ENCODE data around the gene RRP1.
A peak's percentile ranks its signal among the peaks of the same experiment; 100 is the strongest.

The RRP1 gene

GRCh38 chr21:43800124-43800523 lies 10.7 kb downstream of the RRP1 start:
- Histone ChIP-seq H3K27me3 (ENCODE audit: control insufficient read depth, insufficient read depth, low read length) (no peaks in the 10 kb centered on the region), H3K4me3 (ENCODE audit: low read depth, low read length) (no peak overlapping the region), H3K36me3 (ENCODE audit: control insufficient read depth, insufficient read depth, low read length) (peaks cover 91% of the 10 kb centered on the region), H3K4me1 (ENCODE audit: control insufficient read depth, insufficient read depth, low read length) (no peaks in the 10 kb centered on the region), H3K9me3 (ENCODE audit: control insufficient read depth, insufficient read depth, low read length) (no peaks in the 10 kb centered on the region), H3K9ac (ENCODE audit: low read depth, low read length) (no peak overlapping the region)

- no peak overlapping the region for H3K9ac ChIP-seq (ENCODE audit: low read depth, low read length)
- peaks cover 88% of the 10 kb centered on the region for H3K36me3 ChIP-seq (ENCODE audit: control insufficient read depth, insufficient read depth, low read length)
- no peaks in the 10 kb centered on the region for H3K9me3 ChIP-seq (ENCODE audit: control insufficient read depth, insufficient read depth, low read length)
- H3K4me1 ChIP-seq (ENCODE audit: control insufficient read depth, insufficient read depth, low read length), result no peaks in the 10 kb centered on the region
- H3K4me3 ChIP-seq (ENCODE audit: low read depth, low read length), result no peak overlapping the region
- no peaks in the 10 kb centered on the region for H3K27me3 ChIP-seq (ENCODE audit: control insufficient read depth, insufficient read depth, low read length)
Measured at GRCh38 chr21:43800566-43800965, 11.2 kb downstream of the RRP1 start.

- Histone ChIP-seq H3K4me1 (ENCODE audit: control insufficient read depth, insufficient read depth, low read length) (no peaks in the 10 kb centered on the region), H3K36me3 (ENCODE audit: control insufficient read depth, insufficient read depth, low read length) (peaks cover 85% of the 10 kb centered on the region), H3K9me3 (ENCODE audit: control insufficient read depth, insufficient read depth, low read length) (no peaks in the 10 kb centered on the region), H3K27me3 (ENCODE audit: control insufficient read depth, insufficient read depth, low read length) (no peaks in the 10 kb centered on the region), H3K4me3 (ENCODE audit: low read depth, low read length) (no peak overlapping the region), H3K9ac (ENCODE audit: low read depth, low read length) (no peak overlapping the region)
Measured at GRCh38 chr21:43801006-43801783, 11.8 kb downstream of the RRP1 start.

GRCh38 chr21:43802713-43803313 lies 13.4 kb downstream of the RRP1 start:
- Histone ChIP-seq H3K27me3 (ENCODE audit: control insufficient read depth, insufficient read depth, low read length) (no peaks in the 10 kb centered on the region), H3K36me3 (ENCODE audit: control insufficient read depth, insufficient read depth, low read length) (peaks cover 69% of the 10 kb centered on the region), H3K4me1 (ENCODE audit: control insufficient read depth, insufficient read depth, low read length) (no peaks in the 10 kb centered on the region), H3K9ac (ENCODE audit: low read depth, low read length) (no peak overlapping the region), H3K4me3 (ENCODE audit: low read depth, low read length) (no peak overlapping the region), H3K9me3 (ENCODE audit: control insufficient read depth, insufficient read depth, low read length) (no peaks in the 10 kb centered on the region)

GRCh38 chr21:43803558-43804300 lies 14.4 kb downstream of the RRP1 start:
- Histone ChIP-seq H3K9ac (ENCODE audit: low read depth, low read length) (no peak overlapping the region), H3K9me3 (ENCODE audit: control insufficient read depth, insufficient read depth, low read length) (no peaks in the 10 kb centered on the region)

GRCh38 chr21:43805275-43805800 lies 16.0 kb downstream of the RRP1 start:
- Histone ChIP-seq H3K27me3 (ENCODE audit: control insufficient read depth, insufficient read depth, low read length) (no peaks in the 10 kb centered on the region), H3K36me3 (ENCODE audit: control insufficient read depth, insufficient read depth, low read length) (peaks cover 43% of the 10 kb centered on the region), H3K4me1 (ENCODE audit: control insufficient read depth, insufficient read depth, low read length) (no peaks in the 10 kb centered on the region), H3K9me3 (ENCODE audit: control insufficient read depth, insufficient read depth, low read length) (no peaks in the 10 kb centered on the region), H3K4me3 (ENCODE audit: low read depth, low read length) (no peak overlapping the region), H3K9ac (ENCODE audit: low read depth, low read length) (no peak overlapping the region)

More at GRCh38 chr21:43803558-43804300, 14.4 kb downstream of the RRP1 start:
- H3K4me3 ChIP-seq (ENCODE audit: low read depth, low read length), result no peak overlapping the region
- H3K27me3 ChIP-seq (ENCODE audit: control insufficient read depth, insufficient read depth, low read length), result no peaks in the 10 kb centered on the region
- peaks cover 59% of the 10 kb centered on the region for H3K36me3 ChIP-seq (ENCODE audit: control insufficient read depth, insufficient read depth, low read length)
- no peaks in the 10 kb centered on the region for H3K4me1 ChIP-seq (ENCODE audit: control insufficient read depth, insufficient read depth, low read length)

- Histone ChIP-seq H3K9me3 (ENCODE audit: control insufficient read depth, insufficient read depth, low read length) (no peaks in the 10 kb centered on the region), H3K4me3 (ENCODE audit: low read depth, low read length) (no peak overlapping the region), H3K4me1 (ENCODE audit: control insufficient read depth, insufficient read depth, low read length) (no peaks in the 10 kb centered on the region), H3K36me3 (ENCODE audit: control insufficient read depth, insufficient read depth, low read length) (peaks cover 36% of the 10 kb centered on the region), H3K9ac (ENCODE audit: low read depth, low read length) (peak overlapping the region; percentile 24), H3K27me3 (ENCODE audit: control insufficient read depth, insufficient read depth, low read length) (no peaks in the 10 kb centered on the region)
Measured at GRCh38 chr21:43806017-43806710, 16.8 kb downstream of the RRP1 start.

GRCh38 chr21:43808367-43808766 lies 19.0 kb downstream of the RRP1 start:
- Histone ChIP-seq H3K9ac (ENCODE audit: low read depth, low read length) (no peak overlapping the region), H3K4me3 (ENCODE audit: low read depth, low read length) (no peak overlapping the region), H3K36me3 (ENCODE audit: control insufficient read depth, insufficient read depth, low read length) (peaks cover 14% of the 10 kb centered on the region), H3K9me3 (ENCODE audit: control insufficient read depth, insufficient read depth, low read length) (no peaks in the 10 kb centered on the region), H3K4me1 (ENCODE audit: control insufficient read depth, insufficient read depth, low read length) (no peaks in the 10 kb centered on the region), H3K27me3 (ENCODE audit: control insufficient read depth, insufficient read depth, low read length) (no peaks in the 10 kb centered on the region)

GRCh38 chr21:43808832-43809251 lies 19.5 kb downstream of the RRP1 start:
- Histone ChIP-seq H3K27me3 (ENCODE audit: control insufficient read depth, insufficient read depth, low read length) (no peaks in the 10 kb centered on the region), H3K9ac (ENCODE audit: low read depth, low read length) (no peak overlapping the region), H3K36me3 (ENCODE audit: control insufficient read depth, insufficient read depth, low read length) (peaks cover 9% of the 10 kb centered on the region), H3K9me3 (ENCODE audit: control insufficient read depth, insufficient read depth, low read length) (no peaks in the 10 kb centered on the region), H3K4me1 (ENCODE audit: control insufficient read depth, insufficient read depth, low read length) (no peaks in the 10 kb centered on the region), H3K4me3 (ENCODE audit: low read depth, low read length) (no peak overlapping the region)

GRCh38 chr21:43809346-43809799 lies 20.0 kb downstream of the RRP1 start:
- Histone ChIP-seq H3K27me3 (ENCODE audit: control insufficient read depth, insufficient read depth, low read length) (no peaks in the 10 kb centered on the region), H3K9ac (ENCODE audit: low read depth, low read length) (no peak overlapping the region), H3K9me3 (ENCODE audit: control insufficient read depth, insufficient read depth, low read length) (no peaks in the 10 kb centered on the region), H3K4me3 (ENCODE audit: low read depth, low read length) (no peak overlapping the region), H3K36me3 (ENCODE audit: control insufficient read depth, insufficient read depth, low read length) (peaks cover 4% of the 10 kb centered on the region), H3K4me1 (ENCODE audit: control insufficient read depth, insufficient read depth, low read length) (peaks cover 2% of the 10 kb centered on the region)

GRCh38 chr21:43809853-43810504 lies 20.6 kb downstream of the RRP1 start:
- Histone ChIP-seq H3K36me3 (ENCODE audit: control insufficient read depth, insufficient read depth, low read length) (no peaks in the 10 kb centered on the region), H3K9me3 (ENCODE audit: control insufficient read depth, insufficient read depth, low read length) (no peaks in the 10 kb centered on the region), H3K27me3 (ENCODE audit: control insufficient read depth, insufficient read depth, low read length) (no peaks in the 10 kb centered on the region), H3K9ac (ENCODE audit: low read depth, low read length) (no peak overlapping the region), H3K4me1 (ENCODE audit: control insufficient read depth, insufficient read depth, low read length) (peaks cover 5% of the 10 kb centered on the region), H3K4me3 (ENCODE audit: low read depth, low read length) (no peak overlapping the region)

All from iPS-15b (cell line).